Loucy (cell line): Measurements from ENCODE around the gene MYO1F.

Experiments used
- CTCF ChIP-seq: fragments of 200-600 bp; sonication (generic); conservative IDR thresholded peaks from 2 replicates; pipeline ENCODE4 v1.5.1; 2014; ENCODE audit warnings: mild to moderate bottlenecking, antibody characterized with exemption, low read length
- EZH2phosphoT487 ChIP-seq: fragments of 200-600 bp; IDR thresholded peaks from 2 replicates; pipeline ENCODE4 v1.6.1; 2018; ENCODE audit warnings: antibody characterized with exemption, mild to moderate bottlenecking, moderate library complexity, borderline replicate concordance

- no peak for TF ChIP-seq EZH2phosphoT487
- no peak for TF ChIP-seq CTCF
These were observed 9.6 kb downstream of the MYO1F start for GRCh38 chr19:8567522-8568172.
